ENCODE data around the gene ZCCHC24. TPM values are rescaled to one million over a fixed set of nuclear protein-coding genes. Genes with fewer than 3 reads are reported as not detected.

The ZCCHC24 gene
- total RNA-seq, 4 donors from 2014 or later = 47.1 to 73.6 (median 55.5) TPM

DNA sequence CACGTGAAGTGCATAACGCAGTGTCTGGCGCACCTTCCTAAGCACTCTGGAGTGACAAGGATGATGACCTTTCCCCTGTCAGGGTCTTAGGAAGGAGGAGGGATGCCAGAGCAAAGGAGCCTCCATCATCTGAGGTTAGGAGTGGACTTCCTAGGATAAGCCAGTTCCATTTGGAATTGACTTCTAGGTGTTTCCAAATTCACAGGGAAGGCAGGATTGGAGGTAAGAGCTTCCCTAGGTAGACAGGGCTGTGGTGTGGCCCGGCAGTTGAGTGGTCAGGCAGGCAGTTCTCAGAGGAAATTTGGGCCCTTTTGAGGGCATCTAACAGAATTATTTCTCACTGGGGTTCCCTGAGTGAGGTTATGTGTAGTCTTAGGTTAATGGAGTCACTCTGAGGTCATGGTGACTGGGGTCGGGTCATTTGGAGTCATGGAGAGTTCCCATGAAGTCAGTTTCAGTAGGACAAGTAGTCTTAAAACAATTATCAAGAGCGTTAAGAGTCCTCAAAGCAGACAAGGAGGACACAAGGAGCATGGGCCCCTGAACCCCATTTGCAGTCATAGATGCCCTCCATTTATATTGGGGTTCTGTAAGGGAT is 89.9 kb downstream of the ZCCHC24 start:
- DNase-seq (ENCODE audit: low spot score) (no peak), ATAC-seq (ENCODE audit: low FRiP score) (no peak)
- TF ChIP-seq, protein P1, sequence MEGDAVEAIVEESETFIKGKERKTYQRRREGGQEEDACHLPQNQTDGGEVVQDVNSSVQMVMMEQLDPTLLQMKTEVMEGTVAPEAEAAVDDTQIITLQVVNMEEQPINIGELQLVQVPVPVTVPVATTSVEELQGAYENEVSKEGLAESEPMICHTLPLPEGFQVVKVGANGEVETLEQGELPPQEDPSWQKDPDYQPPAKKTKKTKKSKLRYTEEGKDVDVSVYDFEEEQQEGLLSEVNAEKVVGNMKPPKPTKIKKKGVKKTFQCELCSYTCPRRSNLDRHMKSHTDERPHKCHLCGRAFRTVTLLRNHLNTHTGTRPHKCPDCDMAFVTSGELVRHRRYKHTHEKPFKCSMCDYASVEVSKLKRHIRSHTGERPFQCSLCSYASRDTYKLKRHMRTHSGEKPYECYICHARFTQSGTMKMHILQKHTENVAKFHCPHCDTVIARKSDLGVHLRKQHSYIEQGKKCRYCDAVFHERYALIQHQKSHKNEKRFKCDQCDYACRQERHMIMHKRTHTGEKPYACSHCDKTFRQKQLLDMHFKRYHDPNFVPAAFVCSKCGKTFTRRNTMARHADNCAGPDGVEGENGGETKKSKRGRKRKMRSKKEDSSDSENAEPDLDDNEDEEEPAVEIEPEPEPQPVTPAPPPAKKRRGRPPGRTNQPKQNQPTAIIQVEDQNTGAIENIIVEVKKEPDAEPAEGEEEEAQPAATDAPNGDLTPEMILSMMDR (IDR thresholded peaks at IDR 0.05) = no peak

- TF ChIP-seq, protein P1 (IDR thresholded peaks at IDR 0.05) = no peak
- ATAC-seq (ENCODE audit: low FRiP score) (no peak), DNase-seq (ENCODE audit: low spot score) (no peak)
Measured at GRCh38 chr10:79354615-79355014, 90.8 kb downstream of the ZCCHC24 start.

- TF ChIP-seq, protein P1 (IDR thresholded peaks at IDR 0.05) = no peak
- ATAC-seq (ENCODE audit: low FRiP score) (no peak), DNase-seq (ENCODE audit: low spot score) (no peak)
Measured at GRCh38 chr10:79354141-79354540, 91.3 kb downstream of the ZCCHC24 start.

- ATAC-seq (ENCODE audit: low FRiP score) = no peak
- TF ChIP-seq, protein P1 (IDR thresholded peaks at IDR 0.05) = no peak
- DNase-seq (ENCODE audit: low spot score) = no peak
Measured at GRCh38 chr10:79353726-79354125, 91.7 kb downstream of the ZCCHC24 start.

DNA sequence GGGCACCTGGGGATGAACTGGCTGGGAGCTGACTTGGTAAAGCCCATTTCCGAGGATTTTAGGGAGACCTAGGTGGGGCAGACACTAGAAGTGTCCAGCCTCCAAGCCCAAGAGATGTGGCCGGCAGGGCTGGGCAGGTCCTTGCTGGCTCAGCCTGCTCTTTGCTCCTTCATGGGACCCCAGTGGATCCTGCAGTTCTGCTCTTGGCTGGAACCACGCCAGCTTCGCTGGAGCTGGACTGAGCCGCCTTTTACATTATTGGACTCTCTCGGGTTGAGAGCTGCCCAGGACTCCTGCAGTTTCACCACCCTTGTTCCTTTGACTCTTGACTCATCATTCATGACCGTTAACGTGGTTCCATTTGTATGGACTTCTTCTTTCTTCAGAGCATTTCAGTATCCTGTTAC is 92.4 kb downstream of the ZCCHC24 start:
- DNase-seq (ENCODE audit: low spot score) (no peak), ATAC-seq (ENCODE audit: low FRiP score) (no peak)
- TF ChIP-seq, protein P1 (IDR thresholded peaks at IDR 0.05) = no peak

GRCh38 chr10:79352035-79352877 is 93.2 kb downstream of the ZCCHC24 start:
- DNase-seq (ENCODE audit: low spot score) = no peak
- no peak for ATAC-seq (ENCODE audit: low FRiP score)
- TF ChIP-seq, protein P1 (IDR thresholded peaks at IDR 0.05) = no peak

- no peak for ATAC-seq (ENCODE audit: low FRiP score)
- DNase-seq (ENCODE audit: low spot score) = no peak
Measured at GRCh38 chr10:79351332-79351731, 94.1 kb downstream of the ZCCHC24 start.

More at GRCh38 chr10:79351332-79351731, 94.1 kb downstream of the ZCCHC24 start:
- TF ChIP-seq, protein P1 (IDR thresholded peaks at IDR 0.05) = no peak

All from omental fat pad (tissue), 4 donors.